Measurements from ENCODE around the gene C2orf68.

The C2orf68 gene

GRCh38 chr2:85613717-85614515 is 2.0 kb upstream of the C2orf68 start:
- TF ChIP-seq SIN3A (IDR thresholded peaks at IDR 0.05; ENCODE audit: borderline replicate concordance, insufficient read depth, low read length), result no peak
- TF ChIP-seq POLR2AphosphoS5 (IDR thresholded peaks at IDR 0.05; ENCODE audit: low read depth, low read length), result no peak
- no peak for TF ChIP-seq REST (IDR thresholded peaks at IDR 0.05; ENCODE audit: insufficient read depth in 1 of 2, low read depth in 2 of 2, low read length in 2 of 2)
- no peak for TF ChIP-seq TAF1 (IDR thresholded peaks at IDR 0.05; ENCODE audit: borderline replicate concordance, insufficient read depth, low read length)
- no peak for TF ChIP-seq FOXP2 (optimal IDR thresholded peaks at IDR 0.05; ENCODE audit: borderline replicate concordance, extremely low read depth, extremely low read length, insufficient read depth)

DNA sequence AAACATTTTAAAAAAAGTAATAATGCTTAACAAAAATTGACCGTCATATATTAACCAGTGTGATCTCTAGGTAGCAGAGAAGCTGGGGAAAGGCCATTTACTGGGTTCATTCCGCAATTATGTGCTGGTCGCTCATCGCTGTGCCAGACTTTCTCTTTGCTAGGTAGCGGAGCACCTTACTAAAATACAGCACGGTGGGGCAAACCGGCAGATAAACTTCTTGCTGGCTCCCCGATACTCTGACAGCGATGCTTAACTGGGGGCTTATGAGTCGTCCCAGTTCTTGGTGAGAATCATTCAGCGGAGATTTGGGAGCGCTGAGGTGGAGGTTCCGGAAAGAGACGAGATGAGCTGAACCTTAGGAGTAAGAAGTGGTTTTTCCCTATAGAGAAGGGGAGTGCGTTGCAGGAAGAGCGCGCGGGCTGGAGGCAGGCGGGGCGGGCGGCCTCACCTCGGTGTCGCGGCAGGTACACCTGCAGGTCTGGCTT is 605 bp downstream of the C2orf68 start:
- no peak for TF ChIP-seq SIN3A (IDR thresholded peaks at IDR 0.05; ENCODE audit: borderline replicate concordance, insufficient read depth, low read length)
- no peak for TF ChIP-seq FOXP2 (optimal IDR thresholded peaks at IDR 0.05; ENCODE audit: borderline replicate concordance, extremely low read depth, extremely low read length, insufficient read depth)
- no peak for TF ChIP-seq REST (IDR thresholded peaks at IDR 0.05; ENCODE audit: insufficient read depth in 1 of 2, low read depth in 2 of 2, low read length in 2 of 2)
- TF ChIP-seq TAF1 (IDR thresholded peaks at IDR 0.05; ENCODE audit: borderline replicate concordance, insufficient read depth, low read length), result no peak
- TF ChIP-seq POLR2AphosphoS5 (IDR thresholded peaks at IDR 0.05; ENCODE audit: low read depth, low read length), result no peak

GRCh38 chr2:85607268-85608215 is 4.3 kb downstream of the C2orf68 start:
- TF ChIP-seq POLR2AphosphoS5 (IDR thresholded peaks at IDR 0.05; ENCODE audit: low read depth, low read length), result no peak
- TF ChIP-seq FOXP2 (optimal IDR thresholded peaks at IDR 0.05; ENCODE audit: borderline replicate concordance, extremely low read depth, extremely low read length, insufficient read depth), result no peak
- TF ChIP-seq TAF1 (IDR thresholded peaks at IDR 0.05; ENCODE audit: borderline replicate concordance, insufficient read depth, low read length), result no peak
- no peak for TF ChIP-seq SIN3A (IDR thresholded peaks at IDR 0.05; ENCODE audit: borderline replicate concordance, insufficient read depth, low read length)
- TF ChIP-seq REST (IDR thresholded peaks at IDR 0.05; ENCODE audit: insufficient read depth in 1 of 2, low read depth in 2 of 2, low read length in 2 of 2), result no peak

DNA sequence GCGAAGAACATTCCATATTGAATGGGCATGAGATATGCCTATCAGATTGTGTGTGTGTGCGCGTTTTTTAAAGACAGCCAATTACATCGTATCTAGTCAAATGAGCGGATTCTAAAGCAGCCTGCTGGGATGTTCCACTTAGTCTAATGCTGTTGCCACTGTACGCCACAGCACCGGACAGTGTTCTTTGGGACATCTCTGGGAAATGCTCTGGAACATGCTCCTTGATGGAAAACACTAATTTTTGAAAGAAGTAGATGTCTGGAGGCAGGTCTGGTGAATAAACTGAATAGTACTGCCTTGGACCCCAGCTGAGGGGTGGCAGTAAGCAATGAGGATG is 5.8 kb downstream of the C2orf68 start:
- no peak for TF ChIP-seq TAF1 (IDR thresholded peaks at IDR 0.05; ENCODE audit: borderline replicate concordance, insufficient read depth, low read length)
- TF ChIP-seq REST (IDR thresholded peaks at IDR 0.05; ENCODE audit: insufficient read depth in 1 of 2, low read depth in 2 of 2, low read length in 2 of 2), result no peak
- TF ChIP-seq POLR2AphosphoS5 (IDR thresholded peaks at IDR 0.05; ENCODE audit: low read depth, low read length), result no peak
- no peak for TF ChIP-seq SIN3A (IDR thresholded peaks at IDR 0.05; ENCODE audit: borderline replicate concordance, insufficient read depth, low read length)
- TF ChIP-seq FOXP2 (optimal IDR thresholded peaks at IDR 0.05; ENCODE audit: borderline replicate concordance, extremely low read depth, extremely low read length, insufficient read depth), result no peak

Data from PFSK-1 (cell line).